Mesenchymal stem cell (in vitro differentiated cells and primary cell): ENCODE measurements around the gene SMIM9.

Experiments
- DNase-seq: peaks from one replicate; pipeline ENCODE4 v3.0.0-alpha.2; 2013
- H2AFZ ChIP-seq: one replicate; pipeline ENCODE4 v1.6.1; 2013; ENCODE audit warnings: low read depth, mild to moderate bottlenecking, control low read depth, inconsistent platforms, low read length, moderate library complexity
- H2AK5ac ChIP-seq: 2 replicates; pipeline ENCODE4 v1.6.1; 2013; ENCODE audit warnings: low read length, moderate library complexity, mild to moderate bottlenecking, inconsistent platforms; ENCODE audit not compliant: severe bottlenecking
- H2BK120ac ChIP-seq: one replicate; pipeline ENCODE4 v1.6.1; 2013; ENCODE audit warnings: low read depth, mild to moderate bottlenecking, inconsistent platforms, low read length, moderate library complexity
- H2BK12ac ChIP-seq, 2 experiments: one replicate each; pipeline ENCODE4 v1.6.1; 2013; ENCODE audit warnings: inconsistent platforms in 2 of 2, low read length in 2 of 2, mild to moderate bottlenecking in 2 of 2, moderate library complexity in 2 of 2, control low read depth in 1 of 2
- H2BK15ac ChIP-seq: one replicate; pipeline ENCODE4 v1.6.1; 2013; ENCODE audit warnings: mild to moderate bottlenecking, low read depth, inconsistent platforms; ENCODE audit not compliant: poor library complexity, severe bottlenecking
- H2BK5ac ChIP-seq: 2 replicates; pipeline ENCODE4 v1.6.1; 2013; ENCODE audit warnings: low read depth, mild to moderate bottlenecking, low read length, control low read depth, inconsistent platforms; ENCODE audit not compliant: poor library complexity, severe bottlenecking
- H3K14ac ChIP-seq, 2 experiments: one replicate each; pipeline ENCODE4 v1.6.1; 2013; ENCODE audit warnings: inconsistent platforms in 2 of 2, low read length in 2 of 2, control low read depth in 1 of 2, mild to moderate bottlenecking in 1 of 2, moderate library complexity in 1 of 2
- H3K18ac ChIP-seq, 2 experiments: one replicate each; pipeline ENCODE4 v1.6.1; 2013; ENCODE audit warnings: inconsistent platforms in 2 of 2, low read length in 2 of 2, control low read depth in 1 of 2, low read depth in 1 of 2, mild to moderate bottlenecking in 1 of 2
- H3K23ac ChIP-seq, 2 experiments: one replicate each; pipeline ENCODE4 v1.6.1; 2013; ENCODE audit warnings: inconsistent platforms in 2 of 2, low read length in 2 of 2, mild to moderate bottlenecking in 2 of 2, moderate library complexity in 2 of 2, control low read depth in 1 of 2
- H3K27ac ChIP-seq: 2 replicates; pipeline ENCODE4 v1.5.1; 2013; ENCODE audit warnings: mild to moderate bottlenecking, moderate library complexity, low read length, control low read depth, inconsistent platforms; ENCODE audit not compliant: poor library complexity, severe bottlenecking
- H3K27me3 ChIP-seq, 2 experiments: 2 replicates each; pipeline versions ENCODE4 v1.6.1 to v1.7.0; 2013; ENCODE audit warnings: low read length in 2 of 2, mild to moderate bottlenecking in 2 of 2, moderate library complexity in 2 of 2, control low read depth in 1 of 2, inconsistent platforms in 1 of 2; ENCODE audit not compliant: control insufficient read depth in 1 of 2, insufficient read depth in 1 of 2
- H3K36me3 ChIP-seq, 2 experiments: 2 replicates each; pipeline versions ENCODE4 v1.6.1 to v1.7.0; 2013; ENCODE audit warnings: low read length in 2 of 2, control low read depth in 1 of 2, inconsistent platforms in 1 of 2, low read depth in 1 of 2, mild to moderate bottlenecking in 1 of 2; ENCODE audit not compliant: insufficient read depth in 2 of 2, control insufficient read depth in 1 of 2
- H3K4ac ChIP-seq, 2 experiments: one replicate each; pipeline ENCODE4 v1.6.1; 2013; ENCODE audit warnings: inconsistent platforms in 2 of 2, low read length in 2 of 2, mild to moderate bottlenecking in 2 of 2, moderate library complexity in 2 of 2, control low read depth in 1 of 2, low read depth in 1 of 2
- H3K4me1 ChIP-seq: 2 replicates; pipeline ENCODE4 v1.6.1; 2013; ENCODE audit warnings: low read depth, low read length, control low read depth; ENCODE audit not compliant: control insufficient read depth, insufficient read depth
- H3K4me2 ChIP-seq: 2 replicates; pipeline ENCODE4 v1.6.1; 2013; ENCODE audit warnings: low read length, mild to moderate bottlenecking, inconsistent platforms; ENCODE audit not compliant: poor library complexity, severe bottlenecking
- H3K4me3 ChIP-seq, 2 experiments: 2 replicates each; pipeline versions ENCODE4 v1.5.1 to v1.7.0; 2013; ENCODE audit warnings: low read length in 2 of 2, mild to moderate bottlenecking in 2 of 2, control low read depth in 1 of 2, low read depth in 1 of 2; ENCODE audit not compliant: insufficient read depth in 1 of 2
- H3K79me1 ChIP-seq: replicated peaks from 2 replicates; pipeline ENCODE4 v1.6.1; 2013; ENCODE audit warnings: mild to moderate bottlenecking, control low read depth, low read length, inconsistent platforms; ENCODE audit not compliant: poor library complexity, severe bottlenecking
- H3K9ac ChIP-seq: 2 replicates; pipeline ENCODE4 v1.7.0; 2013; ENCODE audit warnings: mild to moderate bottlenecking, low read length, moderate library complexity
- H3K9me3 ChIP-seq: 2 replicates; pipeline ENCODE4 v1.7.0; 2013; ENCODE audit warnings: mild to moderate bottlenecking, low read length; ENCODE audit not compliant: control insufficient read depth
- H4K8ac ChIP-seq: one replicate; pipeline ENCODE4 v1.6.1; 2013; ENCODE audit warnings: inconsistent platforms, mild to moderate bottlenecking, low read length, moderate library complexity
- H4K91ac ChIP-seq: one replicate; pipeline ENCODE4 v1.6.1; 2013; ENCODE audit warnings: mild to moderate bottlenecking, low read length, inconsistent platforms
- WGBS: methylation state at CpG from one replicate; pipeline ENCODE4 v1.1.7; 2013; ENCODE audit warnings: mixed read lengths; 5-methylcytosine and 5-hydroxymethylcytosine counted together

Gene SMIM9

GRCh38 chrX:154799556-154800348, 34.7 kb downstream of the SMIM9 start:
- H2AFZ ChIP-seq, result no peak overlapping the region
- no peak overlapping the region for H2AK5ac ChIP-seq
- no peak overlapping the region for H2BK15ac ChIP-seq
- H3K9ac ChIP-seq, result no peak overlapping the region
- H3K36me3 ChIP-seq, result no peaks in the 10 kb centered on the region
- peak overlapping the region in 1 of 2 experiments; percentile 15 for H3K4ac ChIP-seq
- H3K27ac ChIP-seq, result peak overlapping the region; percentile 73
- H3K27me3 ChIP-seq, result no peaks in the 10 kb centered on the region
- peak overlapping the region; percentile 61 for H4K91ac ChIP-seq
- H3K4me1 ChIP-seq, result peaks cover 7% of the 10 kb centered on the region
- no peak overlapping the region for H3K4me2 ChIP-seq
- H4K8ac ChIP-seq, result peak overlapping the region; percentile 64
- 23% methylated on average over 7 of the region's 9 CpGs for WGBS
- H3K18ac ChIP-seq, result peak overlapping the region; percentile 43 to 48
- no peak overlapping the region for H2BK5ac ChIP-seq
- no peak overlapping the region for H3K14ac ChIP-seq
- H3K9me3 ChIP-seq, result no peaks in the 10 kb centered on the region
- no peak overlapping the region for H2BK120ac ChIP-seq
- H3K79me1 ChIP-seq, result peaks cover 5% of the 10 kb centered on the region
- H3K23ac ChIP-seq, result no peak overlapping the region
- H3K4me3 ChIP-seq, result no peak overlapping the region
- DNase-seq, result peak; percentile 24
- H2BK12ac ChIP-seq, result peak overlapping the region in 1 of 2 experiments; percentile 72

- H2BK5ac ChIP-seq, result no peak overlapping the region
- H2BK120ac ChIP-seq, result no peak overlapping the region
- peaks cover 1% of the 10 kb centered on the region for H3K79me1 ChIP-seq
- no peak overlapping the region for H2BK15ac ChIP-seq
- H3K4me1 ChIP-seq, result peaks cover 5% of the 10 kb centered on the region
- H3K4me3 ChIP-seq, result no peak overlapping the region
- no peak overlapping the region for H3K4me2 ChIP-seq
- peak; percentile 22 for DNase-seq
- H2AFZ ChIP-seq, result no peak overlapping the region
- no peak overlapping the region for H3K4ac ChIP-seq
- H3K23ac ChIP-seq, result no peak overlapping the region
- no peak overlapping the region for H4K91ac ChIP-seq
- H3K9ac ChIP-seq, result no peak overlapping the region
- H3K36me3 ChIP-seq, result no peaks in the 10 kb centered on the region
- no peak overlapping the region for H2BK12ac ChIP-seq
- H4K8ac ChIP-seq, result no peak overlapping the region
- WGBS, result 69% methylated on average over 2 of the region's 6 CpGs
- peak overlapping the region; percentile 51 for H3K27ac ChIP-seq
- H3K18ac ChIP-seq, result no peak overlapping the region
- H3K9me3 ChIP-seq, result no peaks in the 10 kb centered on the region
- H3K27me3 ChIP-seq, result no peaks in the 10 kb centered on the region
- no peak overlapping the region for H2AK5ac ChIP-seq
- no peak overlapping the region for H3K14ac ChIP-seq
Measured at GRCh38 chrX:154797006-154797405, 37.5 kb downstream of the SMIM9 start.

- no peak overlapping the region for H2BK5ac ChIP-seq
- no peak overlapping the region for H4K91ac ChIP-seq
- no peak overlapping the region for H4K8ac ChIP-seq
- H3K4me3 ChIP-seq, result no peak overlapping the region
- no peak overlapping the region for H3K23ac ChIP-seq
- H2AFZ ChIP-seq, result no peak overlapping the region
- H3K36me3 ChIP-seq, result no peaks in the 10 kb centered on the region
- H3K4ac ChIP-seq, result no peak overlapping the region
- no peak overlapping the region for H3K27ac ChIP-seq
- no peak overlapping the region for H3K18ac ChIP-seq
- H3K4me2 ChIP-seq, result no peak overlapping the region
- no peak overlapping the region for H3K14ac ChIP-seq
- H3K4me1 ChIP-seq, result peaks cover 7% of the 10 kb centered on the region
- DNase-seq, result no peak
- H3K9ac ChIP-seq, result no peak overlapping the region
- no peak overlapping the region for H2BK120ac ChIP-seq
- H3K9me3 ChIP-seq, result no peaks in the 10 kb centered on the region
- no peak overlapping the region for H2BK12ac ChIP-seq
- no peak overlapping the region for H2AK5ac ChIP-seq
- no peaks in the 10 kb centered on the region for H3K27me3 ChIP-seq
- no peak overlapping the region for H2BK15ac ChIP-seq
- H3K79me1 ChIP-seq, result no peaks in the 10 kb centered on the region
- 100% methylated on average over 1 of the region's 2 CpGs for WGBS
Measured at GRCh38 chrX:154795016-154795415, 39.4 kb downstream of the SMIM9 start.

- Histone ChIP-seq H3K4me3 (no peak overlapping the region), H3K79me1 (no peaks in the 10 kb centered on the region), H2BK5ac (no peak overlapping the region), H3K27me3 (no peaks in the 10 kb centered on the region), H2AK5ac (no peak overlapping the region), H3K4me1 (peaks cover 3% of the 10 kb centered on the region), H3K9ac (no peak overlapping the region), H3K36me3 (no peaks in the 10 kb centered on the region), H4K8ac (no peak overlapping the region), H3K9me3 (no peaks in the 10 kb centered on the region), H3K4me2 (no peak overlapping the region), H2AFZ (no peak overlapping the region), H3K23ac (no peak overlapping the region), H3K27ac (no peak overlapping the region), H3K14ac (no peak overlapping the region), H3K18ac (no peak overlapping the region), H2BK12ac (no peak overlapping the region), H2BK120ac (no peak overlapping the region), H2BK15ac (no peak overlapping the region), H4K91ac (no peak overlapping the region), H3K4ac (no peak overlapping the region)
- no peak for DNase-seq
- 97% methylated on average over 6 of the region's 7 CpGs for WGBS
Measured at GRCh38 chrX:154793084-154793795, 41.2 kb downstream of the SMIM9 start.
